Esophagus muscularis mucosa (tissue), 4 donors: ENCODE results near the gene LHX5.

Experiments used
- CTCF ChIP-seq, 3 experiments: fragments of 200-600 bp in 2 of 3; fragments of 450-650 bp in 1 of 3; sonication (generic) in 2 of 3; IDR thresholded peaks; one replicate each; pipeline ENCODE4 v1.5.1; 2017 to 2019; ENCODE audit warnings: antibody characterized with exemption in 3 of 3, mild to moderate bottlenecking in 2 of 3, moderate library complexity in 1 of 3
- EP300 ChIP-seq: sonication (generic); formaldehyde crosslinking; IDR thresholded peaks from one replicate; pipeline ENCODE4 v1.6.1; 2017; ENCODE audit warnings: antibody characterized with exemption
- POLR2A ChIP-seq: fragments of 450-650 bp; IDR thresholded peaks from one replicate; pipeline ENCODE4 v1.6.1; 2017; ENCODE audit warnings: antibody characterized with exemption, moderate library complexity, mild to moderate bottlenecking, low read depth
- POLR2AphosphoS5 ChIP-seq, 2 donors: sonication (generic); formaldehyde crosslinking; IDR thresholded peaks; one replicate each; pipeline ENCODE4 v1.6.1; 2017; ENCODE audit warnings: antibody characterized with exemption in 2 of 2

- TF ChIP-seq CTCF (IDR thresholded peaks at IDR 0.05) (no peak), POLR2A (no peak), EP300 (no peak), POLR2AphosphoS5 (IDR thresholded peaks at IDR 0.05) (no peak)
Observed at GRCh38 chr12:113478351-113479011, 6.8 kb upstream of the LHX5 start.
